NCI-H526 (cell line): ENCODE results near the gene TNFAIP8.

ENCODE experiments used
- DNase-seq, 2 experiments: peaks; one replicate each; lab custom pipeline; 2025; lab: John Stamatoyannopoulos, UW

TNFAIP8 gene

GRCh38 chr5:119329666-119330065, 26.2 kb upstream of the TNFAIP8 start:
- no peak for DNase-seq

DNA sequence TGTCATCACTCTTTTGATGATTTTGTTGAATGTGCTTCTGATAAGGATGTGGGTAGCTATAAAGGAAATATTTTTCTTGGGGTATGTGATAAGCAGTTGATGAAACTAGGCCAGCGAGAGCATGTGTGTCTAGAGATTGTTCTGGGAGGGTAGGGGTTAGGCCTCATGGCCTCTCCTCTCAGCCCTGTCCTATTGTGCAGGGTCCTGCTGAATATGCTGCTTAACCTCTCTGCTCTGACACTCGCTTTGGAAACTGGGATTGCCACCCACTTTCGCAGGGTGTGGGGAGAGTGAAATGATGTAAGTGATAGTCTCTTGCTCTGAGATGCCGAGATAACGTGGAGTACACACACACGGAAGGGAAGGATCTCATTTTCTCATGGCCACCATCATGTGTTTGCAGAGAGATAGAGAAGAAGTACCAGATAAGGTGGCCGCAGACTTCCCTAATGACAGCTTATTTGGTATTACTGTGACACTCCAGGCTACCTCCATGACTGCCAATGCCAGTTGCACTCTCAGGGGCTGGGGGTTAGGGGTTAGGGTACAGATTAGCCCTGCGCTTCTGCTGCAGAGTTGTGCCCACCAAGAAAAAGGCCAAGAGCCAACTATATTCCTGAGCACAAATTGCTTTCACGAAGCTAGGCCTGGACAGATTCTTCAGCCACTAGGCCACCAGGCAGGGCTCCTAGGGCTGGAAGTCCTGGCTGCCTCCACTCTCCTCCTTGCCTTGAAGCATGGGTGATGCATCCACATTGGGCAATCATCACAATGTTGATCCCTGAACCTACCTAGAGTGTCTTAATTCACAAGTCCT, 25.2 kb upstream of the TNFAIP8 start:
- no peak for DNase-seq

DNA sequence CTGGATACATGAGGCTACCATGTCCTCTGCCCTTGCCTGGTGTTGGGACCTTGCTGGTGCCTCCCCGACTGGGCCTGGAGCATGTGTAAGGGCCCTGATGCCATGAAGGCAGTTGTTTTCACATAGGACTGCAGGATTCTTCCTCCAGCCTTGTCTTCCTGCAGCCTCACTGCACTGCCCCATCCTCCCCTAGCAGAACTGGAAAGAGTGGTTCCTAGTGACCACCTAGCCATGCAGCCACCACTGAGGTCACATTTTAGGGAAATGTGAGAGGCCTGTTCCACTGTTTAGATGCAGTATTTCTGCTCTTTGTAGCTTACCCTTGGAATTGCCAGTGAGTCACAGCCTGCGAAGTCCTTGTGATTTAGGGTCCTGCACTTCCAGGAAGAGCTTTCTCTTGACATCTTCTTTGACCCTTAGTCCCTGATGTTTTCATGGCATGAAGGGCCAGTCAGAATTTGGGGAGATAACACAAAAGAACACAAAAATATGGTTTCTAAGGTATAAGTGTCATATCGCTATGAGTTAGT, 24.2 kb upstream of the TNFAIP8 start:
- DNase-seq: no peak

- no peak for DNase-seq
These were observed 23.6 kb upstream of the TNFAIP8 start for GRCh38 chr5:119332208-119332607.

GRCh38 chr5:119332978-119333401, 22.8 kb upstream of the TNFAIP8 start:
- DNase-seq: no peak

DNA sequence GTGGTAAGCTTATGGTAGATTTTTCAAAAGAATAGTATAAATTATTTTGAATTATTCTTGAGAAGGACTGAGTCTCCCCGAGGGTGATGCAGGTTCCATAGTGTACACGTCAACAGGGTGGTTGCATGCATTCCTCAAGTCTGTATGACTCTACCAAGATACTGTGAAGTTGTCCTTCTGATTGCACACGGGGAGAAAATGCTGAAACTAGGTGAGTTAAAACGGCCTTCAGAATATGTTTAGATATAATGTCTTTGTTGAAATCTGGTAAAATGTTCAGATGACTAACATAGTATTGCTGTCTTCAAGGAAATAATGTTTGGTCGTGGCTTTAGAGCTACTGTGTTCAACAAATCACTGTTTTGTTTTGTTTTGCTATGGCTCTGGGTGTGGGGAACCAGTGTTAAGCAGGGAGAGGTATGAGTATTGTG, 22.4 kb upstream of the TNFAIP8 start:
- DNase-seq: no peak

DNA sequence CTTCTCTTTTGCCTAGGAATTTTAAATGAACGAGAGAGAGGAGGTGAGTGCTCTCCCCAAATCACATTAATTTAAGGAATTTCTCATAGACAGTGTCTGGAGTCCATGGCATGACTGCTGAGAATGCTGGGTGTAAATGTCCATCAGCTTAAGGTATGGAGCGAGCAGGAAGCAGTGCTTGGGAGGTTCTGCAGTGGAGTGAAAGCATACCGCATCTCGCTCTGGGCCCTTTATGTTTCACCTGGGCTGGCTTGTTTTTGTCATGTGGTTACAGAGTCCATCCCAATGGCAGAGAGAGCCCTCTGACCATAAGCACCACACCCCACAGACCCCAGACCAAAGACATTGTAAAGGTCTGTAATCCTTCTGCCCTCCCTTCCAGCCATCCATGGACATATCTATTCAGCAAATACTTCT, 20.6 kb upstream of the TNFAIP8 start:
- DNase-seq: no peak

GRCh38 chr5:119336262-119336661, 19.6 kb upstream of the TNFAIP8 start:
- DNase-seq: no peak

DNA sequence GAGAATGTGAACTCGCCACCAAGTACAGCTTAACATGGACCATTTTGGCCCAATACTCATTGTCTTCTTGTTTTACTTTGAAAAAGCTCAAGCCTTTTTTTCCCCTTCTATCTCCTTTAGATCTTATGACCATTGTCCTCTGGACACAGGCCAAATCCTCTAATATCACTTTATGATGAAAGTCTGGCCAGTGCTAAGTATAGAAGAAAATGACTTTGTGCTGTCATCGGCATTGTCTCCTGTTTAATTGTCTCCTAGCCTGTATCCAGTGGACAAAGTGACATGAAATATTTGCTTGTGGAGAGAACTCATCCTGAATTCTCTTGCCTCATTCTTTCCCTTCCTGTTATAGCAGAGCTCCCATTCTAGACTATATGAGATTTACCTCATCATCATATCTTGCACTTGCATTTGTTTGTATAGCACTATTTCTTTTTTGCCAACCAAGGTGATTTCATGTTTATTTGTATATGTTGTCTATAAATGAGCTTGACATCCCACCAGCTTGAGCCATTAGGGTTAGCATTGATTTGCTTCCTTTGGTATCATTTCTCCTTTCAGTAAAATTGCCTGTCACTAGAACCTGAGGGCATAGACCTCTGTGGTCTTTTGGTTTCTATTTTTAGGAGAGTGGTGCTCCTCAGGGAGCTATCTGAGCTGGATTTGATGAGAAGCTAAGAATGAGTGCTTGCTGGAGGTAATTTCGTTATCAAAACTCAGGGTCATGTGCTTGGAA, 18.8 kb upstream of the TNFAIP8 start:
- DNase-seq: no peak

- no peak for DNase-seq
These were observed 17.4 kb upstream of the TNFAIP8 start for GRCh38 chr5:119338326-119338946.

GRCh38 chr5:119339344-119339743, 16.5 kb upstream of the TNFAIP8 start:
- no peak for DNase-seq

DNA sequence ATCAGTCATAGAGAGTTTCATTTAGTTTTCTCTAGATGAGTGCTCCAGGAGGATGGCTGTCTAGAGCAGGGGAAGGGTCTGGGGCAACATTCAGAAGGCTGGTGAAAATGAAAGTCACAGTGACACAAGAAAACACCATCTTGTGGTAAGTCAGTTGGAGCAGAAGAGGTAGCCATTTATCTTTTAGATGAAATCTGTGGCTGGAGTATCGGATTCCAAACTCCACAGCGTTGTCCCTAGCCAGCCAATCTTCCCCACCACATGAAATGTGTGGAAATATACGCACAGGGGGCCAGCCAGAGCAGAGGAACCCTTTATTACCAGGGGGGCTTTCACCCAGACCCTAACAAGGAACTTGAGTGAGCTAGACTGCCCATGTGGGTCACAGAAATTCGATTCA, 15.9 kb upstream of the TNFAIP8 start:
- no peak for DNase-seq

DNA sequence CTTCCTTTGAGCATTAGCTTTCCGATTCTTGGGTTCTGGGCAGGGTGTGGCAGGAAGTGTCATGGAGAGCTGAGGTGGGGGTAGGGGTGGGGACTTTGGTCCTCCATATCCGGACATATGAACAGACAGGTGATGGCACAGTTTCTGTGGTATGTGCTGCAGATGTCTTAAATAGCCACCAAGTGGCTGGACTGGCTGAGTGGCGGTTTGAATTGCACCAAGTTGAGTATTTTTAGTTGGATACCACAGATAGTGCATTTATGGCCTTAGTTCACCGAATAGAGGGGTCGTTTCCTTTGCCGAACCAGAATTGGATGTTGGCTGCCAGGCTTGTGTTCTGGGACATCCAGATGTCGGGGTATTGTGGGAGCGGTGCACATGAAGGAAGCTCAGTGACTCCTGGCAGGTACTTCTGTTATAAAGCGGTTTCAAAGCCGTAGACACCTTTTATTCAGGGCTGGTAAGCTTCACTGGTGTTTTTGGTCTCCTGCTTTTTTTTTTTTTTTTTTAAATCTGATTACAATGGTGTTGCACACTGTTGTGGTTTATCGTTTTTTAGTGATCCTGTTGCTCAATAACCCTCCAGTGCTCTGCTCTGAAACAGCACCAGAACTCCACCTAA, 15.1 kb upstream of the TNFAIP8 start:
- DNase-seq: no peak

DNA sequence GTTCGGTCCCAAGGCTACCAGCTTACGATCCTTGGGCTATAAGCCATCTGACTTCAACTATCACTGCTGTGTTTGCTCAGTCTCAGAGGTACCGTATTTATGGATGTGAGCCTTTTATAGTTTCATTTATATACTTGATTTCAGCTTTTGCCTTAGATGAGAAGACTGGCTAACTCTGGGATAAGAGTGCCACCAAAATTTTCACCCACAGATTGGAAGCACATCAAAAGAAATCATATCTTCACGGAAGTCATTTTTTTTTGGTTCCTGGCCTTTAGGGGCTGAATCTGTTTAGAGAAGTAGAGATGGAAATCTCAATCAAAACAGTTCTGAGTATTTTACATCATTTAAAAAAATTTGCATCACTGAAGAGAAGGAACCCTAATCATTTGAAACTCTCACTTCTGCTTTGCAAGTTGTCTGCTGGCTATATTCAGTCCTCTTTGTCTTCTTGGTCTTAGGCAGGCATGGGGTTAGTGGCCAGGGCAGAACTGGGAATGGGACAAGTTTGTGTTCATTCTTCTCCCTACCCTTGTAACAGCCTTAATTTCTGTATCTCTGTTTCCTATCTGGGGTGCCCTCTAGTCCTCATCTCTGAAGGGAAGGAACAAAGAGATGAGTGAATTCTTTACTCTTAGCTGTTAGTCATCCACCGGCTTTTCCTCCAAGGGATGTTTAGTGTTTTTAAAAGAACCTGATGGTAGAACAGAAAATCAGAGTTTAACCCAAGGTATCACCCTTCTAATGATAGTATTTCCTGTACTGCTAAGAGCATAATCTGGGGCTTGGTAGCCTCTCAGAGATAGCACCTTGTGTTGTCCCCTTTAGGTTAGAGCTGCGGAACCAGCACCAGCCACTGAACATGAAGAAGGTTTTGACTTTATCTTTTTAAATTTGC, 14.1 kb upstream of the TNFAIP8 start:
- peak in 1 of 2 experiments; percentile 19 for DNase-seq

DNA sequence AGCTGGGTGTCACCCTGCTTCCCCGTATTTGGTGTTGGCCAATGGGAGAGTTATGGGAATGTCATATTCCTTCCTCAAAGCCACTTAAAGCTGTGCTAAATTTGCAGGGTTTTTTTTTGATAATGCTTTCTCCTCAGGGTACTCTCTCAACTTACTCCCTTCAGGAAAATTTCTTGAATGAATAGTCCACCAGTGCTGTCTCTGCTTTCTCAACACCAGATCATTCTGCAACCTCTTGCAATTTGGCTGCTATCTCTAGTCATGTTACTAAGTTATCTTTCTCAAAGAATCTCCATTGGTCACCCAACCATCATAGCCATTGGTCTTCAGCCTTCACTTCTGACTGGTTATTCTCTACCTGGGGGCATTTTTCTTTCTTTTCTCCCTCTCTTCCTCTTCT, 13.4 kb upstream of the TNFAIP8 start:
- DNase-seq: no peak

DNA sequence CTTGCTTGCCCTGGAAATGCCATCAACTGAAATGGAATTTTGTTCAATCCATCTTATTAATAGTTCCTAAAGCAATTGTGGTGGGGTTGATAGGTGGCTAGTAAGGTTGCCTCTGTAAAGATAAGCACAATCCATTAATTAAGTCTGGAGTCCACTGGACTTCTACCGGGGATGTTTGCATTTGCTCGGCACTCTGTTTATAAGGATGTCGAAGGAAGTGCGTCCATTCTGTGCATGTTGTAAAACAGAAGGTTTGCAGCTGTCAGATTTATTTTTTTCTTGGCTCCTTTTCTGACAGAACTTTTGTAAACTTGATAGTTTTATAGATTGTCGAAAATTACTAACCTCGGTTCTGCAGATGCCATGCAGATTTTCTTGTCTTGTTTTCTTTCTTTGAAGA, 12.8 kb upstream of the TNFAIP8 start:
- no peak for DNase-seq

DNA sequence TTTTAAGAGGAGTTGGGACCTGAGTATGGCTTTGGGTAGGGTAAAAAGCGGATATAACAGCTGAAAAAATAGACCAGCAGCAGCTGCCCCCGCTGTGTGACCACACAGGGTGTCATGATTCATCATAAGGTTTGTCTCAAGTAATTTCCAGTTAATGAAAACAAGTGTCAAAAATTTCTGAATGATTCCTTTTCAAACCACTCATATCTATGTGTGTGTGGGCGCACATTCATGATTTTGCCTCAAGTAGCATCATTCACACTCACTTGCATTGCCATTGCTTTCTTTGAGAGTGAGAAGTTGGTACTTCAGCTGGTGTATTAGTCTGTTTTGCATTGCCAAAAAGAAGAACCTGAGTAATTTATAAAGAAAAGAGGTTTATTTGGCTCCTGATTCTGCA, 12.1 kb upstream of the TNFAIP8 start:
- no peak for DNase-seq

GRCh38 chr5:119344231-119344630, 11.6 kb upstream of the TNFAIP8 start:
- DNase-seq: no peak

DNA sequence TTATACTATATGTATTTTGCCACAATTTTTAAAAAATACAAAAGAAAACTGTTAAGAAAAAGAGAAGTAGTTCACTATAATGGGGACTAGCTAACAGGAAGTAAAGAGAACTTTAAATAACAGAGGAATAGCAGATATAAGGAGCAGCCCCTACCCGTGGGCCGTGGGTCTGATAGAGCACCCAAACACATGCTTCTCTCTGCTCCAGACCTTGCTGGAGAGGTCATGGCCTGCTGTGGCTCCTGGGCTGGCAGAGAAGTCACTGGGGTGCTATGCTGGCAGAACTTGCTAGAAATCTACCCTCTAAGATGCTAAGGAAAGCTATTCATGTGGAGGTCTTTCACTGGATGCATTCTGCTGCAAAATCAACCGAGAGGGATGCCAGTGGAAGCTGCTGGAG, 10.0 kb upstream of the TNFAIP8 start:
- DNase-seq: no peak

- DNase-seq: no peak
These were observed 9.4 kb upstream of the TNFAIP8 start for GRCh38 chr5:119346394-119346793.

GRCh38 chr5:119347574-119347973, 8.2 kb upstream of the TNFAIP8 start:
- DNase-seq: no peak
